ENCODE measurements around the gene TBC1D1.
A peak's percentile ranks its signal among the peaks of the same experiment; 100 is the strongest.

Gene TBC1D1, protein sequence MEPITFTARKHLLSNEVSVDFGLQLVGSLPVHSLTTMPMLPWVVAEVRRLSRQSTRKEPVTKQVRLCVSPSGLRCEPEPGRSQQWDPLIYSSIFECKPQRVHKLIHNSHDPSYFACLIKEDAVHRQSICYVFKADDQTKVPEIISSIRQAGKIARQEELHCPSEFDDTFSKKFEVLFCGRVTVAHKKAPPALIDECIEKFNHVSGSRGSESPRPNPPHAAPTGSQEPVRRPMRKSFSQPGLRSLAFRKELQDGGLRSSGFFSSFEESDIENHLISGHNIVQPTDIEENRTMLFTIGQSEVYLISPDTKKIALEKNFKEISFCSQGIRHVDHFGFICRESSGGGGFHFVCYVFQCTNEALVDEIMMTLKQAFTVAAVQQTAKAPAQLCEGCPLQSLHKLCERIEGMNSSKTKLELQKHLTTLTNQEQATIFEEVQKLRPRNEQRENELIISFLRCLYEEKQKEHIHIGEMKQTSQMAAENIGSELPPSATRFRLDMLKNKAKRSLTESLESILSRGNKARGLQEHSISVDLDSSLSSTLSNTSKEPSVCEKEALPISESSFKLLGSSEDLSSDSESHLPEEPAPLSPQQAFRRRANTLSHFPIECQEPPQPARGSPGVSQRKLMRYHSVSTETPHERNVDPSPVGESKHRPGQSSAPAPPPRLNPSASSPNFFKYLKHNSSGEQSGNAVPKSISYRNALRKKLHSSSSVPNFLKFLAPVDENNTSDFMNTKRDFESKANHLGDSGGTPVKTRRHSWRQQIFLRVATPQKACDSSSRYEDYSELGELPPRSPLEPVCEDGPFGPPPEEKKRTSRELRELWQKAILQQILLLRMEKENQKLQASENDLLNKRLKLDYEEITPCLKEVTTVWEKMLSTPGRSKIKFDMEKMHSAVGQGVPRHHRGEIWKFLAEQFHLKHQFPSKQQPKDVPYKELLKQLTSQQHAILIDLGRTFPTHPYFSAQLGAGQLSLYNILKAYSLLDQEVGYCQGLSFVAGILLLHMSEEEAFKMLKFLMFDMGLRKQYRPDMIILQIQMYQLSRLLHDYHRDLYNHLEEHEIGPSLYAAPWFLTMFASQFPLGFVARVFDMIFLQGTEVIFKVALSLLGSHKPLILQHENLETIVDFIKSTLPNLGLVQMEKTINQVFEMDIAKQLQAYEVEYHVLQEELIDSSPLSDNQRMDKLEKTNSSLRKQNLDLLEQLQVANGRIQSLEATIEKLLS (N-terminal part only)

DNA sequence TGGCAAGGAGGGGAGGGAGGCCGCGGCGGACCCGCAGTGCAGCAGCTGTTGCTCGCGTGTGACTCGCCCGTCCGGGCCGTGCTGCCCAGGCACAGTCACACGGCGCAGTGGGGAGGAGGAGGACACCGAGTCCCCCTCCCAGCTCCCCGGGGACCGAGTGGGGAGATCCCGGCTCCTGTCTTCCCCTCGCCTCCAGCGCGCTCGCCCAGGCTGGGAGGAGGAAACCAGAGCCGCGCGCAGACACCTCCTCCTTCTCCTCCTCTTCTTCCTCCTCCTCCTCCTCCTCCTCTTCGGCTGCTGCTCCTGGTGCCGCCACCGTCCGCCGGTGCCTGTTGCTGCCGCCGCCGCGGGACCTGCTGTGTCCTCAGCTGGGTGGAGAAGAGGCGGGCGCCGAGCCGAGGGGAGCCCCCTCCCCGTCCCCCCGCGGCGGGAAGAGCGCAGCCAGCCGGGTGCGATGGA is at the start of gene TBC1D1:
Gene TBC1D1, plus strand, starts transcription at position 284 of the 459 bp plus-strand sequence. CDS start 11,012 bp downstream, outside the sequence.
- DNase-seq, result peak; percentile 19

DNA sequence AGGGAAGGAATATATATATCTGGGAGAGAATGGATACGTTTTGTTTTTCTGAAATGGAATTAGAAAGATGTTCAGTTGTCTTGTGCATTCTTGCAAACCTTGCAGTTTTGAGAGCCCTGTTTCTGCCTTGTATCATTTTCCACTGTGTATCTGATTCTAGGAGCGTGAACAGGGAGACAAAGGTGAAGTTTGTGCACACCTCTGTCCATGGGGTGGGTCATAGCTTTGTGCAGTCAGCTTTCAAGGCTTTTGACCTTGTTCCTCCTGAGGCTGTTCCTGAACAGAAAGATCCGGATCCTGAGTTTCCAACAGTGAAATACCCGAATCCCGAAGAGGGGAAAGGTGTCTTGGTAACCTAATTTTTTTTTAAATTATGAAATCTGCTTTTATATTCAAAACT is 46.7 kb upstream of the TBC1D1 start:
- DNase-seq, result no peak

DNA sequence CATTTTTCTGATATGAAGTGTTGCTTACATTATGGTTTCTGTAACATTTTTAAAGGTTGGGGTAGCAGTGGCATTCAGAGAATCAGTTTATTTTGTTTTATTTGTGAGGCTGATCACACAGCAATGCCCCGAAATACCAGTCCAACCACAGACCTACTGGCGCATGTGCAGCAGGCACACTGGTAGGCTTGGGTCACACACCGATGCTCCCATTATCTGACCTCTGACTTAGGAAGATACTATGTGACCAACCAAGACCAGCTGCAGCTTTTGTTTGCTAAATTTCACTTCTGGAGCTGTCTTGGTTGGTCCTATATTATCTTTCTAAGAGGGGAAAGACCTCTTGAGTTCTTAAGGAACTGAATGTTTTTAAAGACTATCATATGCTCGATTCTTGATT is 45.7 kb upstream of the TBC1D1 start:
- no peak for DNase-seq

DNA sequence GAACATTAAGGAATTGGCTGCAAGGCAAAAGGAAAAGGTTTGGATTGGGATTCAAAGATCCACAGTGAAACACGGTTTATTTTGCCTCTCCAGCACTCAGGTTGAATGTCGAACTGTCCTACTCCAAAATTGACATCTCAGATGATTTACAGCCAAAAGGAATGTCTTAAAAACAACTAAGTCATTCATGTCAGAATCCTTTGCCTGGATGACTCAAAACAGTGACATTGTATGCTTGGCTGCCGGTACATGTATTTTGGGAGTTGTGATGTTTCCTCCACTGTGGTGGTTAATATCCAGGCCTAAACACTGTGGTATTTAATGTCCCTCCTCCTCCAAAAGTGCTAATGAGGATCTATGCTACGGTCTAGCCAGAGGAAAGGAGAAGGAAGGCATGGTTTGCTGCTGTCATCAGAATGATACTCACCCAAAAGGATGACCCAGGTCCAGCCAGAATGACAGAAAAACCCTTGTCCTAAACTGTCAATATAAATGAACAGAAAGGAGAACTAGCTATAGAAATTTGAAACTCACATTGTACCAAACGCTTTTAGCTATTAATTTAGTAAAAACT is 43.5 kb upstream of the TBC1D1 start:
- no peak for DNase-seq

DNA sequence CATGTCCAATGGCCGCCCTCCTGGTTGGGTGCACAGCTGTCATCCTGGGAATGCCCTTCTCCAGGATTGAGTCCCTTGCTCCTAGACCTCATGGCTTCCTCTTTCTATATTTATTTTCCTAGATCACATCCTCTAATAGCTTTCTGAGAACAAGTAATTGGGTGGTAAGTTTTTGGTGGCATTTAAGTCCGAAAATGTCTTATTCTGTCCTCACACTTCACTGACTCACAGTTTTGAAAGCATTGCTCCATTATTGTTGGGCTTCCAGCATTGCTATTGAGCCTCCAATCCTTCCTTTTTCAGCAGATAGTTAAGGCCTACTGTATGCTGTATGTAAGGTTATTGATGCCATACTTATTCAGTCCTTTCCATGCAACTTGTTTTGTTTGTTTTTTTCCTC is 38.5 kb upstream of the TBC1D1 start:
- no peak for DNase-seq

DNA sequence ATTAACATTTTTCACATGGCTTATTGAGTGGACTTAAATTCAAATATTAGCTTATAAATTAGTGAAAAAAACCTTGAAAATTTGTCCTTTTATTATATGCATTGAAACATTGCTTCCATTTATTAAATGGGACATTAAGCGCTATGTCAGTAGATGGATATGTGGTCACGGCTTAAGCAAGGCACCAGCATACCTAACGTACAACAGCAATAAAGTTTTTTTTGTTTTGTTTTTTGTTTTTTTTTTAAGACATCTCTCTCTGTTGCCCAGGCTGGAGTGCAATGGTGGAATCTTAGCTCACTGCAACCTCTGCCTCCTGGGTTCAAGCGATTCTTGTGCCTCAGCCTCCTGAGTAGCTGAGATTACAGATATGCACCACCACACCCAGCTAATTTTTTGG is 32.8 kb upstream of the TBC1D1 start:
- DNase-seq, result no peak

DNA sequence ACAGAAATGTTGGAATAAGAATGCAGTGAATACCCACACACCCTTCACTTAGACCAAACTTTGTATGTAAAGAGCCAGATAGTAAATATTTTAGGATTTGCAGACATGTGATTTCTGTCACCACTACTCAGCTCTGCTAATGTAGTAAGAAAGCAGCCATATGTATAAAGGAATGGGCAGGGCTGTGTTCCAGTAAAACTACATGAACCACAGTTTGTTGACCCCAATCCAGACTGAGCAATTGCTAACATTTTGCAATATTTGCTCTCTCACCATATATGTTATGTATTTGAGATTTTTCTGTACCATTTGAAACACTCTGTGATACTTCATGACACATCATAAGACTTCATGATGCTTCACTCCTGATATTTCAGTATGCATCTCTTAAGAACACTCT is 32.0 kb upstream of the TBC1D1 start:
- no peak for DNase-seq

DNA sequence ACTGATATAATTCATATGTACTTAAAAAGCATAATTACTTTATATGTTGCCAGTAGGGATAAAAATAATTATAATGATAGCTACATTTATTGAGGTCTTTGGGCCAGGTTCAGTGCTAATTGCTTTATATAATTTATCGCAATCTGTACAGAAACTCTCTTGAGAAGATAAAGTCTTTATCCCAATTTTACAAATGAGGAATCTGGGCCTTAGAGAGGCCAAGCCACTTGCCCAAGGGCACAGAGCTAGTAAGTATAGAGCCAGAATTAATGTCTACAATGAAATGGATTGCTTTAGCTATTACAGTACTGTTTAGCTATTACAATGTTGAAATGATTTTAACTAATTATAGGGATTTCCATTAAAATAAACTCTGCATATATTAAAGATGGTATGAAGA is 30.6 kb upstream of the TBC1D1 start:
- no peak for DNase-seq

DNA sequence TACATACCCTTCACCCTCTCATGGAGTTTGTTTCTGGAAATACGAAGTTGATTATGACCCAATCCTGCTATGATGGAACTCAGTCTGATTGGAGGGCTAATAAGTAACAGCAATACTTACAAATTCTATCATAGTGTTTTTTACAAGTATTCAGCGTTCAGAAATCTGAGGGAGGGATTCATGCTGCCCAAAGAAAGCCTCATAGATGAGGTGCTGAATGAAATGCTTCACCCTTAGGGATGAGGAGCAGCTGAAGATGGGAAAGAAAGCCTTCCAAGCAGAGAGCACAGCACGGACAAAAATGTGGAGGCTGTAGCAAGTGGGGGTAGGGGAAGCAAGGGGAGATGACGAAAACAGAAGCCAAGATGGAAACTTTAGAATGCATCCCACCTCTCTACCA is 27.9 kb upstream of the TBC1D1 start:
- no peak for DNase-seq

DNA sequence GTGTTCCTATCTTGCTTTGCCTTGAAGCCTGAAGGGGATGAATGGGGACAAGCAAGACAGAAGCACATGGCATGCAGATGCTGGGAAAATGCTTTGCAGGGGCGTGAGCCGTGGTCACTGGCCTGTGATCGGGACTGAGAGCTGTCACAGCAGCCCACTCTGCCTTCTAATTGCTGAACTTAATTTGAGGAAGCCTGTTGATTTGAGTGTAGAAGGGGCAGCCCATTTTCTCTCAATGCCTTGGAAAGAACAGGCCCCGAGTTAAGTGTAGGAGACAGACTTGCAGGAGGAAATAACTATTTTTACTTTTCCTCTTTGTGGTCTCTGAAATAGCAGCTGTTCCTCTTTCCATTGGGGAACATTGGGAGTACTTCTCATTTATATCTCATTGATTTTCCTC is 26.1 kb upstream of the TBC1D1 start:
- no peak for DNase-seq

DNA sequence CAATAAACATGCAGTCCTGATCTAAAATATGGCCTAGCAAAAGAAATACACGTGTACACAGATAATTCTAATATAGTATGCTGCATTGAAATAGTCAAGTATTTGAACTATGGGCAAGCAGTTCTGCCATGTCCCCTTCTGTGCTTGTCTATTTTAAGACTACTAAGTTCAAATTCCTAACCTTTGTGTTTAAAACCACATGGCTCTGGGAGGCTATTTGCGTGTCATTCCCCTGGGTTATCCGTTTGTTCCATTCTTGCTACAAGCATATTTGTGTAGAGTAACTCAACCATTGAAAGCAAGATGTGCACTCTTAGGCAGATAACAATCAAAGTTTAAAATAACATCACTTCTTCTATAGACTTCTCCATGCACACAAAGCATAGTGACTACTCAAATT is 25.4 kb upstream of the TBC1D1 start:
- DNase-seq, result no peak

DNA sequence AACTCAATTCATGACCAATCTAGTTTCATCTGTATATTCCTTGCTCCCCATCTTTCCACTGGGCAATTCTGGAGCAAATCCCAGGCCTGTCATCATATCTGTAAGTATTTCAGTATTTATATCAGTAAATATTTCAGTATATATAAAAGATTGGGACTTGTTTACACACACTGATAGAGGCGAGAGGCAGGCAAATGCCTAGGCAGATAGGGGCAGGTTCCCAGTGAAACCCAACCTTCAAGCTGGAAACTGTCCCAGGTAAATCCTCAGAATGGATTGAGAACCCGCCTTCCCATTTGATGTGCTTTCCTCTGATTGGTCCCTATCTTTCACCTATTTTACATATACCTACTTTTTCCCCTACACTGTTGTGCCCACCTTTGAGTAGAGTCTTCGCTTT is 23.8 kb upstream of the TBC1D1 start:
- DNase-seq, result no peak

DNA sequence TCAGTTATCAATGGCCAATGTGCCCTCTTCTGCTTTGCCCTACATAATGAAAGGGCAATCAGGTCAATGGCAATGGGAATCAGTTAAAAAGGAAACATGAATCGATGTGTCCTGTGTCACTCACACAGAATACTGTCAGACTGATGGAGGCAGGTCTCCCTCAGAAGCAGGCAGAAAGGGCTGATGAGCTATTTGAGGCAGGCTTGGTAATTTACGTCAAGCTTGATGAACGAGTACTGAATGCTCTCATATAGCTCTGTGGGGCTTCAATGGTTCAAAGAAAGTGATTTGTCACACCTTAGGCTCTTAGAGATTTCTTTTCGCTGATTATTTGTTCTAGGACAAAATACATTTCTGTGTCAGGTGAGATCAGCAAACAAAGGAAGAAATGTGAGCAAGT is 22.6 kb upstream of the TBC1D1 start:
- no peak for DNase-seq

DNA sequence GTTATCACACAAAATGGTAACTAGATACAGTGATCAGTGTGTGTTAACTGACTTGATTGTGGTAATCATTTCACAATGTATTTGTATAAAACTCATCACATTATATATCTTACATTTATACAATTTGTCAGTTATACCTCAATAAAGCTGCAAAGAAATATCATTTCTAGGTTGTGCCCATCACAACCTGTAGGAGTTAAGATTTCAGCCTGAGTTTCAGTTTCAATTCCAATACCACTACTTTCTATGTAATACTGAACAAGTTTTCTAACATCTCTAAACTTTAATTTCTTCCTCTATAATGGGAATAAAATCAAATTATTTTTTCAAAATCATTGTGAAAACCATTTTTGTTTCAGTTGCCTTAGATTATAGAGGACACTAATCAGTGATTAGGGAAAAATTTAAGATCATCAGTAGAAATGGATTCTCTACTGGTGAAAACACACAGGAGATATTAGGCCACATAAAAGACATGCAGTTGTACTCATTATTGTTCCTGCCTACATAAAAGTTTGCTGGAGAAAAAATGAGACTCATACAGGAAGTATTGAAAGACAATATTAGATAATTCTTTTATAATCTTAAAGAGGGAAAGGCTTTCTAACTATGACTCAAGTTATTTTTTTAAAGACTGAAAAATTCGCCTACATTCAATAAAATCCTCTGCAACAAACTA is 18.4 kb upstream of the TBC1D1 start:
- DNase-seq, result no peak

DNA sequence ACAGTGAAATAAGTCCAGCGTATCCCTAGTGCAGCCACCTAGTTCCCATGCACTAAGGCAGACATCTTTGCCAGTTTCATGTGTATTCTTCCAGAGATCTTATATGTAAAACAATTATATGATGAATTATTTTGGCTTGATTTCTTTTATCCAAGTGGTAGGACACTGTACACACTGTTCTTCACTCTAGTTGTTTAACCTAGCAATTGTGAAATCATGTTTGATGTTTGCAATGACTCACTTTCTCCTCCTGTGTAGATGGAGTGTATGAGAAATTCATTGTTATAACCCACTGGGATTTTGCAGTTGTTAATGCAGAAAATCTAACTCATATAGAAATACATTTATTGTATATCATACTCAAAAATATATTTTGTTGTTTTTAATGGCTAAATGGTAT is 17.5 kb upstream of the TBC1D1 start:
- no peak for DNase-seq

DNA sequence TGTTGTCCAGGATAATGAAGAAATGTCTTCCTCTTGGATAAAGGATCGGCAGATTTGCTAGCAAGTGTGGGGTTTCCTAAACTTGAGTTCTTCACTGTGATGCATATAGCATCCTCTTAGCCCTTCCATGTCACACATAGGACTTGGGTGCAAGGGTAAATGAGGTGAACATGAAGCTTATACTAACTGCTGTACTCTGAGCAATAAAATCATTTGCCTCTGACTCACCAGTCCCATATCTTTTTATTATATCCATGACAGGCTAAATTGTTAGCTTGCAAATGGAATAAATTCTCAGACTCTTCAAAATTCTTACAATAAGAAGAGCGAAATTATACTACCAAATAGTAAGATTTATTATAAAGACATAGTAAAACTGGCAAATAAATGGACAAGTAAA is 14.7 kb upstream of the TBC1D1 start:
- no peak for DNase-seq

DNA sequence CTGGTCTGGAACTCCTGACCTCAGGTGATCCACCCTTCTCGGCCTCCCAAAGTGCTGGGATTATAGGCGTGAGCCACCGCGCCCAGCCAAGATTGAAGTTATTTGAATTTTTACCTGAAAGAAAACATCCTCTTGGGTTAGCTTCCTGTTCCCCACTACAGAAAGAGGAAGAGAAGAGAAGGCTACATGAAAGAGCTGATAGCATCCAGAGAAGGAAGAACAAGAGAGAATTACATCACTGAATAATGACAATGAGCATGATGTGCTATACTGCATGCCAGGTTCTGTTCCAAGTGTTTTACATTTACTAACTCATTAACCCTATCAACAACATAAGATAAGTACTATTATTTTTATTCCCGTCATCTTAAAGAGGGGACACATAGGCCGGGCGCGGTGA is 11.5 kb upstream of the TBC1D1 start:
- no peak for DNase-seq

DNA sequence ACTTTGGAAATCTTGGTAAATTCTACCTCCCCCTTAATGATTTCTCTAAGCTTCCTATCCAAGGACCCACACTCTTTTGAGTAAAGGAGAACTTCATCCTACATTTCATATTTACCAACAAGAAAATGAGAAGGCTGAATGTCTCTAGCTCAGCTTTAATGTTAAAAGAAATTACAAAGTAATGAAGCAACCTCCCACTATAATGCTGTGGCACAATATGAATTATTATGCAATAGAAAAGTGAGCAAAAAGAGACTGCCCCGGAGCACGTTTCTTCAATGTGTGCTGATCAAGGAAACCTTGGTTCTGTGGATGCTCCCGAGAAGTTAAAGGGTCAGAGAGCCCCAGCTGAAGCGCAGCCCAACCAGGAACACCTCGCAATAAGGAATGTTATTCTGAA is 9.1 kb upstream of the TBC1D1 start:
- DNase-seq, result no peak

DNA sequence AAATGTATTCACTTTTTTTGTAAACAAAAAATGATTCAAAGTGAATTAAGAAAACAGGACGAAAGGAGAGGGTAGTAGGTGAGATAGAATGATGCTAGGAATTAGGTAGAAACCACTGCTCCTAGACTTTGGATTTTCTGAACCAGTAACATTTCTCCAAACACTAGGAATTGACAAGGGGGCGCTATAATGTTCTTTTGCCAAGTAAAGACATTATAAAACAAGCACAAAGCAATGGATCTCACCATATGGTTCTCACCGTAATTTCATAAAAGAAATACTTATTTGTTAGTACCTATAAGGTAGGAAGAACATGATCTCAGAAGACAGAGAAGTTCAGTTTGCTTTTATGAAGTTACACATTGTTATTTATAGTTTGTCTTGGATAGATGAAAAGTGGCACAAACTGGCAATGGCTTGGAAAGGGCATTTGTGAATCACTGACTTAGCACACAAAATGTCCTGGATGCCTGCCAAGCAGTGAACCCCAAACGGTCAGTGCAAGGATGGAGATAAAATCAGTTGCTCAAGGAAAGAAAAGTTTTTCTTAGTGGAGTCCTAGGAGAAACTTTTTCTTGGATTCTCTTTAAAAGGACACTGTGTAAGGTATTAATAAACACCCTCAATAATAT is 8.1 kb upstream of the TBC1D1 start:
- DNase-seq, result no peak

DNA sequence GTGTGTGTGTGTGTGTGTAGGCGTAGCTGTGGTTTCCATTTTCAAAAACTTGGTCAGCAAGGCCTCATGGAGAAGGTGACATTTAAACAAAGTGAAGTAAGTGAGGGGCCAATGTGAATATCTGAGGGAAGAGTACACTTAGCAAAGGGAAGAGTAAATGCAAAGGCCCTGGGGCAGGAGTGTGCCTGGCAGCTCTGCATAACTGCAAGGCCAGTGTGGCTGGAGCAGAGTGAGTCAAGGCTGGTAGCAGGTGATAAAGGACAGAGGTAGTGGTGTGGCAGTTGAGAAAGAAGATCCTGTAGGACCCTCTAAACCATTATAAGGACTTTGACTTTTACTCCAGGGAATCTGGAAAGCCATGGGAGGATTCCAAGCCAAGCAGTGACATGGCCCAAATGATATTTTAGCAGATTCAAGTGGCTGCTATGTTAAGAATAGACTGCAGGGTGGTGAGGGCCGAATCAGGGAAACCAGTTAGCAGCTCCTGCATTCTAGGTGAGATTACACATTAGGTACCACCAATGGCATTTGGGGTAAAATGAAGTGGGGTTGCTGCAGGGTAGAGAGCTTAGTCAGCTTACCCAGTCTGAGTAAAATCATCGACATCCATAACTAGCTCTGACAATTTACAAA is 5.9 kb upstream of the TBC1D1 start:
- no peak for DNase-seq

DNA sequence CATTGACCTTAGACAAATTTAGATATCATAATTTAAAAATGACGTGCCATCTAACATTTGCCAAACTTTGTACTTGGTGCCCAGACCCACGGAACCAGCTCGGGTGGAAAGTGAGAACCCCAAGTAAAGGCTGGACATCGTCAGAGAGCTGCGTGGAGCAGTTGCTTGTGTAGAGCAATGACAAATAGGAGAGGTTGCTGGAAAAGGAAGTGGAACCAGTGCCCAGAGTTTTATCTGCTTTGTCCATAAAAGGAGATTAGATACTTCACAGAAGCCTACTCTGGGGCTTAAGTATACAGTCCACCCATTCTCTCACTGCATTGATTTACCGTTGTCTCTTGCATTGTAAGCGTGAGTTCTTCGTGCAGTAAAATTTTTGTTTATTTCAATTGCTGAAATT is 5.4 kb upstream of the TBC1D1 start:
- DNase-seq, result no peak
